ENCODE data around the gene ANXA11.

The ANXA11 gene

GRCh38 chr10:80108576-80109239 lies 96.6 kb downstream of the ANXA11 start:
- H3K4me1 ChIP-seq (ENCODE audit: insufficient read depth, low read length, severe bottlenecking): no peaks in the 10 kb centered on the region
- H3K9me3 ChIP-seq (ENCODE audit: low read length): no peaks in the 10 kb centered on the region
- no peaks in the 10 kb centered on the region for H3K79me2 ChIP-seq (ENCODE audit: insufficient read depth, low read length)
- H3K27ac ChIP-seq (ENCODE audit: low read depth, low read length, poor library complexity, severe bottlenecking): no peak overlapping the region
- no peaks in the 10 kb centered on the region for H3F3A ChIP-seq (ENCODE audit: insufficient read depth, low read length)
- H3K9ac ChIP-seq (ENCODE audit: low read length): no peak overlapping the region
- no peak overlapping the region for H2AFZ ChIP-seq (ENCODE audit: low read length)
- H3K9me2 ChIP-seq (ENCODE audit: low read depth, low read length): no peaks in the 10 kb centered on the region
- no peaks in the 10 kb centered on the region for H4K20me1 ChIP-seq (ENCODE audit: insufficient read depth, low read length)
- no peaks in the 10 kb centered on the region for H3K36me3 ChIP-seq (ENCODE audit: insufficient read depth, low read length)
- TF ChIP-seq CTCF (IDR thresholded peaks at IDR 0.05; ENCODE audit: low read length): no peak
- TF ChIP-seq EZH2 (IDR thresholded peaks at IDR 0.05; ENCODE audit: borderline replicate concordance, low read length): no peak
- no peaks in the 10 kb centered on the region for H3K27me3 ChIP-seq (ENCODE audit: insufficient read depth, low read length)
- no peak overlapping the region for H3K4me3 ChIP-seq (ENCODE audit: low read depth, low read length, poor library complexity, severe bottlenecking)
- no peak overlapping the region for H3K4me2 ChIP-seq (ENCODE audit: low read length)

- no peaks in the 10 kb centered on the region for H3K4me1 ChIP-seq (ENCODE audit: insufficient read depth, low read length, severe bottlenecking)
- H3K4me3 ChIP-seq (ENCODE audit: low read depth, low read length, poor library complexity, severe bottlenecking): no peak overlapping the region
- no peak overlapping the region for H3K9ac ChIP-seq (ENCODE audit: low read length)
- no peaks in the 10 kb centered on the region for H3K36me3 ChIP-seq (ENCODE audit: insufficient read depth, low read length)
- H3K27me3 ChIP-seq (ENCODE audit: insufficient read depth, low read length): no peaks in the 10 kb centered on the region
- TF ChIP-seq CTCF (IDR thresholded peaks at IDR 0.05; ENCODE audit: low read length) (no peak), EZH2 (IDR thresholded peaks at IDR 0.05; ENCODE audit: borderline replicate concordance, low read length) (no peak)
- no peaks in the 10 kb centered on the region for H3K79me2 ChIP-seq (ENCODE audit: insufficient read depth, low read length)
- no peaks in the 10 kb centered on the region for H3K9me2 ChIP-seq (ENCODE audit: low read depth, low read length)
- H3F3A ChIP-seq (ENCODE audit: insufficient read depth, low read length): no peaks in the 10 kb centered on the region
- no peak overlapping the region for H2AFZ ChIP-seq (ENCODE audit: low read length)
- H3K4me2 ChIP-seq (ENCODE audit: low read length): no peak overlapping the region
- H3K9me3 ChIP-seq (ENCODE audit: low read length): no peaks in the 10 kb centered on the region
- no peak overlapping the region for H3K27ac ChIP-seq (ENCODE audit: low read depth, low read length, poor library complexity, severe bottlenecking)
- no peaks in the 10 kb centered on the region for H4K20me1 ChIP-seq (ENCODE audit: insufficient read depth, low read length)
Measured at GRCh38 chr10:80104066-80104926, 101.0 kb downstream of the ANXA11 start.

Measured in OCI-LY1 (cell line).